Activated naive CD8-positive, alpha-beta T cell (primary cell): ENCODE results near the gene COLEC11.

ENCODE experiments used
- H3K27ac Mint-ChIP-seq: one replicate; pipeline ENCODE4 v1.8.0; 2021; ENCODE audit warnings: mixed read lengths
- H3K27me3 Mint-ChIP-seq: one replicate; pipeline ENCODE4 v1.8.0; 2021; ENCODE audit warnings: mixed read lengths
- H3K36me3 Mint-ChIP-seq: one replicate; pipeline ENCODE4 v1.8.0; 2021; ENCODE audit warnings: mixed read lengths
- H3K4me1 Mint-ChIP-seq: one replicate; pipeline ENCODE4 v1.8.0; 2021; ENCODE audit warnings: low read depth, mixed read lengths
- H3K4me3 Mint-ChIP-seq: one replicate; pipeline ENCODE4 v1.8.0; 2021; ENCODE audit warnings: mild to moderate bottlenecking, mixed read lengths
- H3K9me3 Mint-ChIP-seq: one replicate; pipeline ENCODE4 v1.8.0; 2021; ENCODE audit warnings: low read depth, mixed read lengths

COLEC11 gene

DNA sequence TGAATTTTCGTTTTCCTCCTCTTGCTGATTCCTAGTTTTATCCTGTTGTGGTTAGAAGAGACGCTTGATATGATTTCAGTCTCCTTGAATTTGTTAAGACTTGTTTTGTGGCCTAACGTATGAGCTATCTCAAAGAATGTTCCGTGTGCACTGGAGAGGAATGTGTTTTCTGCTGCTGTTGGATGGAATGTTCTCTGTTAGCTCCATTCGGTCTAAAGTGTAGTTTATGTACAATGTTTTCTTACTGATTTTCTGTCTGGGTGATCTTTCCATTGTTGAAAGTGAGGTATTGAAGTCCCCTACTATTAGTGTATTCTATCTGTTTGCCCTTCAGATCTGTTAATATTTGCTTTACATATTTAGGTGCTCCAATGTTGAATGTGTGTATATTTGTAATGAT is 25.9 kb downstream of the COLEC11 start:
- H3K4me3 Mint-ChIP-seq, result no peak overlapping the region
- H3K4me1 Mint-ChIP-seq, result no peaks in the 10 kb centered on the region
- H3K36me3 Mint-ChIP-seq, result peaks cover 6% of the 10 kb centered on the region
- no peaks in the 10 kb centered on the region for H3K9me3 Mint-ChIP-seq
- no peak overlapping the region for H3K27ac Mint-ChIP-seq
- H3K27me3 Mint-ChIP-seq, result peaks cover 2% of the 10 kb centered on the region

DNA sequence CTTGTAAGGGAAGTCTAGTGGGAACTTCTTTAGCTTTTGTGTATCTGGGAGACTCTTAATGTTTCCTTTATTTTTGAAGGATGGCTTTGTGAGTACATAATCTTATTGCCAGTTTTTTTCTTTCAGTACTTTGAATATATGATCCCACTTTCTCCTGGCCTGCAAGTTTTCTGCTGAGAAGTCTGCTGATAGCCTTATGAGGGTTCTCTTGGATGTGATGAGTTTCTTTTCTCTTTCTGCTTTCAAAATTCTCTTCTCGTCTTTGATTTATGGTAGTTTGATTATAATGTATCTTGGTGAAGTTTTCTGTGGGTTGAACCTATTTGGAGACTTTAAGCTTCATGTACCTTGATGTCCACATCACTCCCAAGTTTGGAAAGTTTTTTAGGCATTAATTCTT is 28.1 kb downstream of the COLEC11 start:
- H3K4me3 Mint-ChIP-seq, result no peak overlapping the region
- H3K36me3 Mint-ChIP-seq, result peaks cover 3% of the 10 kb centered on the region
- H3K27me3 Mint-ChIP-seq, result peaks cover 5% of the 10 kb centered on the region
- H3K9me3 Mint-ChIP-seq, result no peaks in the 10 kb centered on the region
- no peak overlapping the region for H3K27ac Mint-ChIP-seq
- H3K4me1 Mint-ChIP-seq, result no peaks in the 10 kb centered on the region

DNA sequence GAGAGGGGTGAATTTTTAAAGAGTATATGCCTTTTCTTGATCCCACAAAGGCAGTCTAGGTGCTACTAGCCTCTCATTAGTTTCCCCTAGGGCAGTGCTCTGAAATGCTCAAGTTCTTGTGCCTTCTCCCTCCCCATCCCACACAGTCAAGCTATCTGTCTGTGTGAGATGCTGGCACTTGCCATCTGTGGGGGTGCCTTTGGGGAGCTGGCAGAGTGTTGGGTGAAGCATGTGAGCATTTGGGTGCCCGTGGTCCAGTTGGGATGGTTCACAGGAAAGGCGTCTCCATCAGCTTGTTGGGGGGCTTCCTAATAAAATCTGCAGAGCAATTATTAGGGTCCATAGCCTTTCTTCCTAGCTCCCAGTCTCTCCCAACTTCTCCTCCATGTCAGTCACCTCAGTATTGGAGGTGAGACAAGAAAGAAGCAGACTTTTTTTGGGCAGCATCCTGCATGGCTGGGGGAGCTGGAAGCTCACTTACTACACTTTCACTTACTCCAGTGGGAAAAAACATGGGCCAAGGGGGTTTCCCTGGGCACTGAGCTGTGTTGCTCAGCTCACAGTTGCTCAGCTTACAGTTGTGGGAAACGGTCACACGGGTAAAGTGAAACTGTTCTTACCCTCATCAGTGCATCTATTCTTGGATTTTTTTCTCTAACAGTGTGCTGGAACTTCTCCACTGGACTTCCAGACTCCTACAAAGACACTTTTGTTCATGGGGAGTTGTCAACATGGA is 29.3 kb downstream of the COLEC11 start:
- H3K27me3 Mint-ChIP-seq, result peaks cover 5% of the 10 kb centered on the region
- H3K36me3 Mint-ChIP-seq, result peaks cover 3% of the 10 kb centered on the region
- no peaks in the 10 kb centered on the region for H3K9me3 Mint-ChIP-seq
- H3K4me3 Mint-ChIP-seq, result no peak overlapping the region
- no peaks in the 10 kb centered on the region for H3K4me1 Mint-ChIP-seq
- no peak overlapping the region for H3K27ac Mint-ChIP-seq

DNA sequence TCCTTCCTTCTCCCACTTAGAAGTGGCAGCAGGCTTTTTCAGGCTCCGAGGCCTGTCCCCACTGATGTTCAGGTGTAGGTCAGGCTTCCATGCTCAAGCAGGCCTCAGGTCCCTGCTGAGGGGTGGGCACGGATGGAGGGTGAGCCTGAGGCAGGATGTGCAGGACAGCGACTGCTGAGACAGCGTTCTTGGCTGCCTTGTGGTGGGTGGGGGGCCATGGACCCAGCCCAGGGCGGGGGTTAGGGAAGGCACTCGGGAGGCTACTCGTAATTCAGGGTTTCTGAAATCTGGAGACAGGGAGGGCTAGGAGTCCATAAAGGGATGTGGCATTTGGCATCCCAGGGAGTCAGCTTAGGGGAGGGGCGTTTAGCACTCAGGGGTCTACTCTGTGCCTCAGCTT is 30.3 kb downstream of the COLEC11 start:
- Mint-ChIP-seq H3K27me3 (peaks cover 5% of the 10 kb centered on the region), H3K9me3 (no peaks in the 10 kb centered on the region), H3K27ac (no peak overlapping the region), H3K4me1 (no peaks in the 10 kb centered on the region), H3K36me3 (peaks cover 3% of the 10 kb centered on the region), H3K4me3 (no peak overlapping the region)

DNA sequence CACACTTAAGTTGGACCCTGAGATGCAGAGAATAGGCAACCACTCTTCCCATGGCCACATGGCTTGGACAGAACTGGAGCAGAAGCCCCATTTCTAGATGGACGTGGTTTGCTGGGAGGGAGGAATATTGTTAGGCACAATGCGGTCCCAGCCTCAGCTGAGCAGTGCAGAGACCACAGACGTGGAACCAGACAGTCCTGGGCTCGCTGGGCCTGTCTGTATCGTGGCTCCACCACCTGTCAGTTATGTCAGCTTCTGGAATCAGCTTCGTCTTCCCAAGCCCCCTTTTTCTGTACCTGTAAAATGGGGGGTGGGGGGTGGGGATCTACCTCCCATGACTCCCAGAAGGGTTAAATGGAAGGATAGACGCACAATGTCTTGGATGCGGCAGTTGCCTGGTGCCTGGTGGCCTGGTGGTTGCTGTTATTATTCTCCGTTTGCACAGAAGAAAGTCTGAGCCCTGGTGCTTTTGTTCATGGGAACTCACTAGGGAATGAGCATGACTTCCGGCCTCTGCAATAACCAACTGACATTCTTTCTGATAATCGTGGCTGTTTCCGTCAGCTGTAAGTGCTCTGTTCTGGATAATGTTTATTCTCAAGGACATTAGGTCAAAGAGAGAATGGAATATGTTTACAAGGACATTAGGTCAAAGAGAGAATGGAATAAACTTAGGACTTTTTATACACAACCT is 31.4 kb downstream of the COLEC11 start:
- Mint-ChIP-seq H3K36me3 (peaks cover 3% of the 10 kb centered on the region), H3K27ac (no peak overlapping the region), H3K27me3 (peaks cover 5% of the 10 kb centered on the region), H3K4me3 (no peak overlapping the region), H3K4me1 (no peaks in the 10 kb centered on the region), H3K9me3 (no peaks in the 10 kb centered on the region)

DNA sequence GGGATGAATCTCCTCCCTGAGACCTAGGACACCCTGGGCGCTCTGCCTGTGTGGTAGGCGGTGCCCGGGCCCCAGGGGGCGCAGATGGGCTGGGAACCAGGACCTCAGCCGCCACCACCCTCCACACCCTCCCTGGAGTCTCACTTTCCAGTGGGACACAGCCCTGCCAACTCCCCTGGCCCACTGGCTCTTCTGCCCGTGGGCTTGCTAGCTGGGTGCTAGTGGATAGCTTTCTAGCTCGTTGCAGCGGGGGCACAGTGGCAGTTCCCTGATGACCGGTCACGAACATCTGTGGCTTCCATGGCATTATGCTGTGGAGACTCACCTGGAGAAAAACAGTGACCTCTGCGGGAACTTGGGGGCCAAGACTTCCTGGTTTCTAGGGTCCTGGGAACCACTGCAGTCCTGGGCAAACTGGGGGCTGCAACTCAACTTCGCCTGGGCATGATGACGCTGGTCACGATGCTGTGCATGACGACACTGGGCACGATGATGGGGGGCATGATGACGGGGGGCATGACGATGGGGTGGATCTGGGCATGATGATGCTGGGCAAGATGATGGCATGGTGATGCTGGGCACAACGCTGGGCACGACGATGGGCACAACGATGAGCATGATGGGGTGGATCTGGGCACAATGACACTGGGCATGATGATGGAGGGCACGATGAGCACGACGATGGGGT is 32.0 kb downstream of the COLEC11 start:
- Mint-ChIP-seq H3K4me1 (no peaks in the 10 kb centered on the region), H3K4me3 (no peak overlapping the region), H3K27ac (no peak overlapping the region), H3K27me3 (peaks cover 5% of the 10 kb centered on the region), H3K9me3 (no peaks in the 10 kb centered on the region), H3K36me3 (peaks cover 3% of the 10 kb centered on the region)

DNA sequence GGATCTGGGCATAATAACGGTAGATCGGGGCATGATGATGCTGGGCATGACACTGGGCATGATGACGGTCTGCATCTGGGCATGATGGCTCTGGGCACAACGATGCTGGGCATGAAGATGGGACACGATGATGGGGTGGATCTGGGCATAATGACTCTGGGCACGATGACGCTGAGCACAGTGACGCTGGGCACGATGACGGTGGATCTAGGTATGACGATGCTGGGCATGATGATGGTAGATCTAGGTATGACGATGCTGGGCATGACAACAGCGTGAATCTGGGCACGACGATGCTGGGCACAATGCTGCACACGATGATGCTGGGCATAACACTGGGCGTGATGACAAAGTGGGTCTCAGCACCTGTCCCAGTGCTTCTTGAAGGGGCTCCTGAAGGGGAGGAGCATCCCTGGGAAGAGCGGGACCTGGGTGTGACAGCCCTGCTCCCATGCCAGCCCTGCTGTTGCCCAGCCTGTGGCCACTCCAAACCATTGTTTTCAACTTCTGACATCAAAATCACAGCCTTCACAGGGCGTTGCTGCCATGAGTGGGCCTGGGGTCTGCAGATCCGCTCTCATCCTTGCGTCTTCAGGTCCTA is 32.7 kb downstream of the COLEC11 start:
- Mint-ChIP-seq H3K4me3 (no peak overlapping the region), H3K36me3 (peaks cover 3% of the 10 kb centered on the region), H3K4me1 (no peaks in the 10 kb centered on the region), H3K9me3 (no peaks in the 10 kb centered on the region), H3K27ac (no peak overlapping the region), H3K27me3 (peaks cover 5% of the 10 kb centered on the region)

DNA sequence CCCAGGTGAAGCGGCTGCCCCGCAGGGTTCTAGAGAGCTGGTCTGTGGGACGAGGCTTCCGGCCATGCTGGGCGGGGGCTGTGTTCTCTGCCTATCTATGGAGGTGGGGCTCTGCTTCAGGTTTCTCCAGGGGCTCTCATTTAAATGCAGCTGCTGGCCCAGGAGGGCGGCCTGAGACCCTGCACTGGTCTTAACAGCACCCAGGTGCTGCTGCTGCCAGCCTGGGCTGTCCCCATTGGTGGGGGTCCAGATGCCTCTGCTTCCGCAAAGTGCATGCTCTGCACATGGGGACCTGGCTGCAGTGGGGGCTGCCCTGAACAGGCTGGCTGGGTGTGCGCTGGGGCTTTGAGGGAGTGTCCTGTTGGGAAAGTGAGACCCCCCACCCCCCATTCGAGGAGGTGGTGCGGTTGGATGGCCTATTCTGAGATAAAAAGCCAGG is 33.3 kb downstream of the COLEC11 start:
- H3K27ac Mint-ChIP-seq, result no peak overlapping the region
- peaks cover 3% of the 10 kb centered on the region for H3K36me3 Mint-ChIP-seq
- no peak overlapping the region for H3K4me3 Mint-ChIP-seq
- peaks cover 5% of the 10 kb centered on the region for H3K27me3 Mint-ChIP-seq
- no peaks in the 10 kb centered on the region for H3K4me1 Mint-ChIP-seq
- no peaks in the 10 kb centered on the region for H3K9me3 Mint-ChIP-seq

DNA sequence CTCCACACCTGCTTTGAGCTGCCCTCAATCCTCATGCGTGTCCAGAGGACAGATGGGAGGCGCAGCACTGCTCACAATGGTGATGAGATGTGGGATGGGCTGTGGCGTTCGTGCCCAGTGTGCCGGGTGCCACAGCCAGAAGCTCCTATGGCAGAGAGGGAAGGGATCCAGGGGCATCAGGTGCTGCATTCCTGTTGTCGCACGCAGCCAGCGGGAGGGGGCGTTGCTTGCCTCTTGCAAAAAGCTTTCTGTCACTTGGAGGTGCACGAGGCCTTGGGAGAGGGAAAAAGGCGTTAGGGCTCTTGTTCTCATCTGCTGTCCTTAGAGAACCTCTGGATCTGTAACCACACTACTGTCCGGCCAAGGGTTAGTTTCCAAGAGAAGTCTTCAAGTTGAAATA is 33.9 kb downstream of the COLEC11 start:
- H3K27me3 Mint-ChIP-seq, result peaks cover 5% of the 10 kb centered on the region
- no peaks in the 10 kb centered on the region for H3K9me3 Mint-ChIP-seq
- H3K27ac Mint-ChIP-seq, result no peak overlapping the region
- no peaks in the 10 kb centered on the region for H3K4me1 Mint-ChIP-seq
- no peaks in the 10 kb centered on the region for H3K36me3 Mint-ChIP-seq
- no peak overlapping the region for H3K4me3 Mint-ChIP-seq

DNA sequence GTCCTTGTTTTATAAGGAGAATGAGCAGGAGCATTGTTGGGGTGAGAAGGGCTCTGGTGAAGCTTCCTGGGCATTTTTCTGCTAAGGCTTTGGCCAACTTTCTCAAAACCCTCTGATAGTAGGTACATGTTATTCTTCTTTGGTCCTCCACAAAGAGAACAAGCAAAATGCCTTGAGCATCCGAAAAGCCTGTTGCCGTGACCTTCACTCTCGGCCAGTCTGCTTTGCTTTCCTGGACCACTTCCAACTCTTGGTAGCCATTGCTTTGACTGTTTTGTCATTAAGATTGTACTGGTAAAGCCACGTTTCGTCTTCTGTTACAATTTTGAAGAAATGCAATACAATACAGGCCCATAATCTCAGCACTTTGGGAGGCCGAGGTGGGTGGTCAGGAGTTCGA is 35.7 kb downstream of the COLEC11 start:
- Mint-ChIP-seq H3K9me3 (no peaks in the 10 kb centered on the region), H3K4me3 (no peak overlapping the region), H3K27me3 (peaks cover 3% of the 10 kb centered on the region)

DNA sequence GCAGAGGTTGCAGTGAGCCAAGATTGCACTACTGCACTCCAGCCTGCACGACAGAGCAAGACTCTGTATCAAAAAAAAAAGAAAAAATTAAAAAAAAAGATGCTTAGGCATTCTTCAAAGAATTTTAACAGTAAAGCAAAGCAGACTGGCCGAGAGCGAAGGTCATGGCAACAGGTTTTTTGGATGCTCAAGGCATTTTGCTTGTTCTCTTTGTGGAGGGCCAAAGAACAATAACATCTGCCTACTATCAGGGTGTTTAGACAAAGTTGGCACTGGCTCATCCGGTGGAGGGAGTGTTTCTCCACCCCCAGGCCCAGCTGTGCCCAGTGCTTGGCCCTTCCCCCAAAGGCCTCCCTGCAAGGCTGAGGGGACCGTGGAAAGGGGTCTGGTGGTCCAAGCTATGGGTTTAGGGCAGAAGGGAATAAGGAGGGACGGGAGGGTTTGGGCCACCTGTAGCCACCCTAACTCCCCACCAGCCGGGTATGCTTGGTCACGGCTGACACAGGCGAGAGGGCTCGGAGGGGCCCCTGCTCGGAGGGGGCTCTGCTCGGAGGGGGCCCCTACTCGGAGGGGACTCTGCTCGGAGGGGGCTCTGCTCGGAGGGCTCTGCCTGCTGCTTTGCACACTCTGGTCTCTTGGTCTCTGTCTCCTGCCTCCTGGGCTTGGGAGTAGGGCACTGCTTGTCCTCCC is 36.4 kb downstream of the COLEC11 start:
- no peaks in the 10 kb centered on the region for H3K9me3 Mint-ChIP-seq
- no peaks in the 10 kb centered on the region for H3K36me3 Mint-ChIP-seq
- no peaks in the 10 kb centered on the region for H3K4me1 Mint-ChIP-seq
- no peak overlapping the region for H3K27ac Mint-ChIP-seq
- H3K27me3 Mint-ChIP-seq, result peaks cover 3% of the 10 kb centered on the region
- H3K4me3 Mint-ChIP-seq, result no peak overlapping the region

More for the DNA sequence above, 35.7 kb downstream of the COLEC11 start:
- Mint-ChIP-seq H3K4me1 (no peaks in the 10 kb centered on the region), H3K36me3 (no peaks in the 10 kb centered on the region), H3K27ac (no peak overlapping the region)

DNA sequence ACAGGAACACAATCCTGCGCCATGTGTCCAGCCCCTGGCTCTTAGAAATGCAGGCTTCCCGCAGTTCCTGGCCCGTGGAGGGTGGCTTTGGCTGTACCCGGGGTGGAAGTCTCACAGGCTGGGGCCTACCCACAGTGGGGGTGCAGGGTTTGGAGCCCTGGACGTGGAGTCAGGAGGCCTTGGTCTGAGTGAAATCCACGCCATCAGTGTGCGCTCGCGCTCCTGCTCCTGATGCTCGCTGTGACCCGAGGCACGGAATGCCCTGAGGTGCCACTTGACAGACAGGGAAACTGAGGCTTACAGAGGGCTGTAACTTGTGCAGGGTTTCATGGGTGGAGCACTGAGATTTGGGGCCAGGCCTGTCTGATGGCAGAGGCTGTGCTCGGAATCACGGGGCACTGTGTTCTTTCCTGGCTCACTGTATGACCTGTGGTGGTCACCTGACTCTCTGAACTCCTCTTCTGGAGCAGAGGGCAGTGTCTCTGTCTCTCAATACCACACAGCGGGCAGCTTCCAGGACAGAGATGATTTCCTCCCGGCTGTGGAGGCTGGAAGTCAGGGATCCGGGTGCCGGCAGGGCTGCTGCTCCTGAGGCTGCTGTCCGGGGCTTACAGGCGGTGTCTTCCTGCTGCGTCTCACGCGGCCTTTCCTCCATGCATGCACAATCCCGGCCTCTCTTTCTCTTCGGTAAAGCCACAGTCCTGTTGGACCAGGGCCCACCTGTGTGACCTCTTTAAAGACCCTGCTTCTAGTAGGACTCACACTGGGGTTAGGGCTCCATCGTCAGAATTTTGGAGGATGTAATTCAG is 37.1 kb downstream of the COLEC11 start:
- H3K4me3 Mint-ChIP-seq, result no peak overlapping the region
- no peaks in the 10 kb centered on the region for H3K9me3 Mint-ChIP-seq
- H3K27ac Mint-ChIP-seq, result no peak overlapping the region
- H3K4me1 Mint-ChIP-seq, result no peaks in the 10 kb centered on the region
- H3K36me3 Mint-ChIP-seq, result no peaks in the 10 kb centered on the region
- peaks cover 3% of the 10 kb centered on the region for H3K27me3 Mint-ChIP-seq

DNA sequence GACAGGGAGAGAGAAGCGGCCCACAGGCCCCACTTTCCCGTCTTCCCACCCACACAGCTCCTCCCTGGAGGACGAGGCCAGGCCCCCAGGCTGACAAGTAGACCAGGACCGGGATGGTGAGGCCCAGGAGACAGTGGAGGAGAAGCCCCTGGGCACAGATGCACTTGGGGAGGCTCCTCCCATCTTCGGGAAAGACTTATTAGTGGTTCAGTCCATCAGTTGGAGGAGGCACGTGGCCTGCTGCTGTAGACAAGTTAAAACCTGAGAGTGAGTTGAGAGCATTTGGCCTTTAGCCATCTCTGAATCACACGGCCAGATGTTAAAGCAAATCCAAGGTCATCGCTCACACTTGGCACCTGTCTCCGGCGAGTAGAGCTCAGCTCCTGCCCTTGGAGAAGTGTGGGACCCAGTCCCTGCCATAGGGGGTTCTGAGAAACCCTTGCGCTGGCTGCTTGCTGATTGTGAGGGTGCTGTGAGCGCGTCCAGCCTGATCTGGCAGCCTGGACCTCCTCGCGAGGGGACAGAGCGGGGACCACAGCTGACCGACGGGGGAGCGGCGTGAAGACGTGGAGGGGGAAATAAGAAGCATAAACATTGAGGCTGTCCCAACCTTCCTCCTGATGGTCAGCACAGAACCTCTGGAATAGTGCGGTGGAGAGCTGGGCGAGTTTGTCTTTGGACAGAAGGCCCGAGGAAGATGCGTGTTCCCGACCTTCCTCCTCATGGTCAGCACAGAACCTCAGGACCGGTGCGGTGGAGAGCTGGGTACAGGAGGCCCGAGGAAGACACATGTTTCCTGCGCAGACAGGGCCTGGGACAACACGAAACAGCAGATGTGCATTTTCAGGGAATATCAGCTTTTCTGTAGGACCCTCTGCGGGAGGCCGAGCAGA is 38.4 kb downstream of the COLEC11 start:
- no peaks in the 10 kb centered on the region for H3K36me3 Mint-ChIP-seq
- H3K4me3 Mint-ChIP-seq, result no peak overlapping the region
- H3K27me3 Mint-ChIP-seq, result no peaks in the 10 kb centered on the region
- H3K4me1 Mint-ChIP-seq, result no peaks in the 10 kb centered on the region
- H3K9me3 Mint-ChIP-seq, result no peaks in the 10 kb centered on the region
- no peak overlapping the region for H3K27ac Mint-ChIP-seq
